NOMO-1 treated with dmso at 0.1 percent for 144 hours (cell line): Measurements from ENCODE around the gene MTA3.
"Not testable (repeated sequence)": the region's sequence is repeated elsewhere in the genome, so short reads cannot be mapped to it uniquely, and the experiment has no call there.

Experiments
- DNase-seq: peaks from one replicate; lab custom pipeline; 2025; ENCODE audit not compliant: unreplicated experiment; lab: John Stamatoyannopoulos, UW

Gene MTA3

GRCh38 chr2:42568401-42569115 lies at the start of gene MTA3:
Gene MTA3, plus strand, starts transcription at chr2:42568632. Its CDS starts 114 bp downstream, at chr2:42568746.
- DNase-seq, result no peak

- no peak for DNase-seq
Measured at GRCh38 chr2:42519624-42520023, 48.8 kb upstream of the MTA3 start.

- no peak for DNase-seq
Measured at GRCh38 chr2:42522035-42522434, 46.4 kb upstream of the MTA3 start.

- no peak for DNase-seq
Measured at GRCh38 chr2:42523341-42523740, 45.1 kb upstream of the MTA3 start.

GRCh38 chr2:42532397-42532796 lies 36.0 kb upstream of the MTA3 start:
- DNase-seq, result no peak

- no peak for DNase-seq
Measured at GRCh38 chr2:42537493-42537892, 30.9 kb upstream of the MTA3 start.

GRCh38 chr2:42542871-42543270 lies 25.6 kb upstream of the MTA3 start:
- DNase-seq, result no peak

- DNase-seq, result no peak
Measured at GRCh38 chr2:42545023-42545721, 23.3 kb upstream of the MTA3 start.

- no peak for DNase-seq
Measured at GRCh38 chr2:42545841-42546390, 22.5 kb upstream of the MTA3 start.

GRCh38 chr2:42547014-42547413 lies 21.4 kb upstream of the MTA3 start:
- peak; percentile 88 for DNase-seq

GRCh38 chr2:42547446-42548295 lies 20.8 kb upstream of the MTA3 start:
- DNase-seq, result no peak

GRCh38 chr2:42550870-42551269 lies 17.6 kb upstream of the MTA3 start:
- DNase-seq, result no peak

GRCh38 chr2:42554392-42554791 lies 14.0 kb upstream of the MTA3 start:
- no peak for DNase-seq

GRCh38 chr2:42556315-42556890 lies 12.0 kb upstream of the MTA3 start:
- DNase-seq, result no peak

- no peak for DNase-seq
Measured at GRCh38 chr2:42557306-42557705, 11.1 kb upstream of the MTA3 start.

GRCh38 chr2:42558827-42559226 lies 9.6 kb upstream of the MTA3 start:
- DNase-seq, result no peak

GRCh38 chr2:42560133-42560532 lies 8.3 kb upstream of the MTA3 start:
- DNase-seq, result not testable (repeated sequence)

GRCh38 chr2:42560899-42561298 lies 7.5 kb upstream of the MTA3 start:
- no peak for DNase-seq

- DNase-seq, result no peak
Measured at GRCh38 chr2:42562474-42563144, 5.8 kb upstream of the MTA3 start.

GRCh38 chr2:42566025-42566424 lies 2.4 kb upstream of the MTA3 start:
- DNase-seq, result no peak
